Endodermal cell (in vitro differentiated cells): ENCODE results near the gene GLRA3. TPM values are rescaled to one million over a fixed set of nuclear protein-coding genes. Genes with fewer than 3 reads are reported as not detected.

Experiments
- DNase-seq: peaks from one replicate; pipeline ENCODE4 v3.0.0-alpha.2; 2017
- H3K27ac ChIP-seq: 2 replicates; pipeline ENCODE4 v1.5.1; 2013; ENCODE audit warnings: mild to moderate bottlenecking, low read depth, low read length, moderate library complexity
- H3K27me3 ChIP-seq: 2 replicates; pipeline ENCODE4 v1.6.1; 2013; ENCODE audit warnings: mild to moderate bottlenecking, low read length, moderate library complexity; ENCODE audit not compliant: insufficient read depth, control insufficient read depth, poor library complexity, severe bottlenecking
- H3K36me3 ChIP-seq: 2 replicates; pipeline ENCODE4 v1.7.0; 2013; ENCODE audit warnings: mild to moderate bottlenecking, low read length, moderate library complexity; ENCODE audit not compliant: control insufficient read depth, insufficient read depth
- H3K4me1 ChIP-seq: one replicate; pipeline ENCODE4 v1.7.0; 2013; ENCODE audit warnings: low read length; ENCODE audit not compliant: control insufficient read depth, insufficient read depth
- H3K4me3 ChIP-seq: 2 replicates; pipeline ENCODE4 v1.5.1; 2013; ENCODE audit warnings: mild to moderate bottlenecking, low read length, moderate library complexity
- H3K9ac ChIP-seq: 2 replicates; pipeline ENCODE4 v1.6.1; 2013; ENCODE audit warnings: mild to moderate bottlenecking, low read length, moderate library complexity; ENCODE audit not compliant: poor library complexity, severe bottlenecking; ENCODE audit errors: extremely low read depth
- H3K9me3 ChIP-seq: 2 replicates; pipeline ENCODE4 v1.6.1; 2013; ENCODE audit warnings: mild to moderate bottlenecking, low read length, moderate library complexity; ENCODE audit not compliant: control insufficient read depth
- H3K27ac Mint-ChIP-seq: 2 replicates; pipeline ENCODE4 v1.8.0; 2020; ENCODE audit warnings: mixed read lengths
- H3K27me3 Mint-ChIP-seq: 2 replicates; pipeline ENCODE4 v1.8.0; 2021; ENCODE audit warnings: mild to moderate bottlenecking, mixed read lengths; ENCODE audit not compliant: insufficient read depth
- H3K36me3 Mint-ChIP-seq: 2 replicates; pipeline ENCODE4 v1.8.0; 2020; ENCODE audit warnings: low read depth, mixed read lengths
- H3K4me1 Mint-ChIP-seq: 2 replicates; pipeline ENCODE4 v1.8.0; 2020; ENCODE audit warnings: mixed read lengths
- H3K4me3 Mint-ChIP-seq: 2 replicates; pipeline ENCODE4 v1.8.0; 2020; ENCODE audit warnings: mild to moderate bottlenecking, moderate library complexity, mixed read lengths
- H3K9me3 Mint-ChIP-seq: 2 replicates; pipeline ENCODE4 v1.8.0; 2020; ENCODE audit warnings: mild to moderate bottlenecking, mixed read lengths
- WGBS, 2 experiments: methylation state at CpG; one replicate each; pipeline versions ENCODE4 v1.1.5 to v1.1.7; 2013; ENCODE audit warnings: missing lambda C conversion rate in 2 of 2, mixed read lengths in 1 of 2; ENCODE audit not compliant: insufficient coverage in 1 of 2, insufficient read length in 1 of 2; 5-methylcytosine and 5-hydroxymethylcytosine counted together
- total RNA-seq, 2 donors: library from RNA; stranded (reverse); fragmentation: NEBNext Ultra II Directional in 1 of 2; extraction: Animal tissue kit (Norgen Biotek cat#: 25700) in 1 of 2; gene quantifications; 2 replicates in 1 of 2; 3 replicates in 1 of 2; pipeline ENCODE4 v1.2.1, GENCODE V29; 2021
- TF ChIP-seq, protein P1 (sequence below): fragments of 200-600 bp; sonication (generic); conservative IDR thresholded peaks from 2 replicates; pipeline ENCODE4 v1.5.0; 2021; ENCODE audit warnings: antibody characterized with exemption, mild to moderate bottlenecking

The GLRA3 gene
- total RNA-seq, 2 donors from 2014 or later: 0.11 TPM; not detected in 1

- TF ChIP-seq, protein P1, sequence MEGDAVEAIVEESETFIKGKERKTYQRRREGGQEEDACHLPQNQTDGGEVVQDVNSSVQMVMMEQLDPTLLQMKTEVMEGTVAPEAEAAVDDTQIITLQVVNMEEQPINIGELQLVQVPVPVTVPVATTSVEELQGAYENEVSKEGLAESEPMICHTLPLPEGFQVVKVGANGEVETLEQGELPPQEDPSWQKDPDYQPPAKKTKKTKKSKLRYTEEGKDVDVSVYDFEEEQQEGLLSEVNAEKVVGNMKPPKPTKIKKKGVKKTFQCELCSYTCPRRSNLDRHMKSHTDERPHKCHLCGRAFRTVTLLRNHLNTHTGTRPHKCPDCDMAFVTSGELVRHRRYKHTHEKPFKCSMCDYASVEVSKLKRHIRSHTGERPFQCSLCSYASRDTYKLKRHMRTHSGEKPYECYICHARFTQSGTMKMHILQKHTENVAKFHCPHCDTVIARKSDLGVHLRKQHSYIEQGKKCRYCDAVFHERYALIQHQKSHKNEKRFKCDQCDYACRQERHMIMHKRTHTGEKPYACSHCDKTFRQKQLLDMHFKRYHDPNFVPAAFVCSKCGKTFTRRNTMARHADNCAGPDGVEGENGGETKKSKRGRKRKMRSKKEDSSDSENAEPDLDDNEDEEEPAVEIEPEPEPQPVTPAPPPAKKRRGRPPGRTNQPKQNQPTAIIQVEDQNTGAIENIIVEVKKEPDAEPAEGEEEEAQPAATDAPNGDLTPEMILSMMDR: no peak
- Mint-ChIP-seq H3K27ac (no peak overlapping the region), H3K4me3 (no peak overlapping the region), H3K36me3 (no peaks in the 10 kb centered on the region), H3K27me3 (no peaks in the 10 kb centered on the region), H3K4me1 (peaks cover 3% of the 10 kb centered on the region), H3K9me3 (peaks cover 14% of the 10 kb centered on the region)
- Histone ChIP-seq H3K27ac (no peak overlapping the region), H3K9ac (no peak overlapping the region), H3K27me3 (no peaks in the 10 kb centered on the region), H3K4me1 (no peaks in the 10 kb centered on the region), H3K4me3 (no peak overlapping the region), H3K36me3 (no peaks in the 10 kb centered on the region), H3K9me3 (peaks cover 14% of the 10 kb centered on the region)
- no peak for DNase-seq
- 92% methylated on average over 1 of the region's 1 CpG; no CpG with 5 or more reads in 1 of the 2 experiments for WGBS, 2 experiments
These were observed 31.5 kb upstream of the GLRA3 start for GRCh38 chr4:174860588-174860987.

DNA sequence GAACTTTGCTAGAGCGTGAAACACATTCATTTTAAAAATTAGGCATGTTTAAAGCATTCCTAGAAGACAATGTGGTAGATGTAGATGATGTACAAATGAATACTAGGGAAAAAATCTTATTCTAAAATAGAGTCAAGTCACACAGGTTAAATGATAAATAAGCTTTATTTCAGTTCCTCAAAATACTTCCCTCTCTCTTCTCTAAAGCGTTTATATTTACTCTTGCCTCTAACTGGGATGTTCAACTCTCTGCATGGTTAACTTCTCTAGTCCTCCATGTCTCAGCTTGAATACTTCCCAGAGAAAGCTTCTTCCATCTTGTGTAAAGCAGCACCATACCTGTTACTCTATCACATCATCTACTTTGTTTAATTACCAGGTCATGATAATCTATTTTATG lies 30.9 kb upstream of the GLRA3 start:
- H3K9ac ChIP-seq: no peak overlapping the region
- H3K27ac ChIP-seq: no peak overlapping the region
- H3K4me1 Mint-ChIP-seq: peaks cover 9% of the 10 kb centered on the region
- H3K9me3 ChIP-seq: peaks cover 14% of the 10 kb centered on the region
- 95 to 100% methylated on average over 2 of the region's 2 CpGs for WGBS, 2 experiments
- H3K27me3 Mint-ChIP-seq: no peaks in the 10 kb centered on the region
- H3K9me3 Mint-ChIP-seq: peaks cover 14% of the 10 kb centered on the region
- DNase-seq: no peak
- H3K27ac Mint-ChIP-seq: no peak overlapping the region
- no peaks in the 10 kb centered on the region for H3K4me1 ChIP-seq
- no peak overlapping the region for H3K4me3 ChIP-seq
- no peak overlapping the region for H3K4me3 Mint-ChIP-seq
- no peaks in the 10 kb centered on the region for H3K36me3 Mint-ChIP-seq
- no peaks in the 10 kb centered on the region for H3K36me3 ChIP-seq
- TF ChIP-seq, protein P1: no peak
- H3K27me3 ChIP-seq: no peaks in the 10 kb centered on the region

DNA sequence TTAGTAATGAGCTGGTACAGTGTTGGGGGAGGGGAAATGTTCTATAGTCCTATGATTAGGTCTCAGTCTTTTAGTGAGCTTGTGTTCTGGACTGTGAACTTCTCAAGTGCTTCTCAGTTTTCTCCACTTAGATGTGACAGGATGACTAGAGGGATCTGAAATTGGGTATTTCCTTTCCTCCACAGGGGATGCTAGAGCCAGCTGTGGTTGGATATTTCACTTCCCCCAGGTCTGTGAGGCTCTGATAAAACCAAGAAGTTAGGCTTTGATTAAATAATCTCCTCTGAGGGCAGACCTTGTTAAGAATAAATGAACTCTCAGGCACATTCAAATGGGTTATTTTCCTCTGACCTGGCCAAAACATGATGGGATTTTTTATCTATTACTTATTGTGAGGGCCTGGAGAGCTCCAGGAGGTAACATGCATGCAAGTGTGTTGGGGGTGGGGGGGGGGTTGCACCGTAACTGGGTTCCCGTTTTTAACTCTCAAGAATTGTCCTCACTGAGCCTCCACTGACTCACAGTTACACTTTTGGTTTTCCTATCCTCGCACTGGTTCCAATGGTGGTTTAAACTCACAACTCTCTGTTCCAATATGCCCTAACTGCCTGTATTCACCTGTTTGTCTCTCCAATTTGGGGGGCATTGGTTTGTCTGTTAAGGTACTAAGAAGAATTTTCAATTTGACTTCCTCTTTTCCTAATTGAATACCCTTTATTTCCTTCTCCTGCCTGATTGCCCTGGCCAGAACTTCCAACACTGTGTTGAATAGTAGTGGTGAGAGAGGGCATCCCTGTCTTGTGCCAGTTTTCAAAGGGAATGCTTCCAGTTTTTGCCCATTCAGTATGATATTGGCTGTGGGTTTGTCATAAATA lies 28.1 kb upstream of the GLRA3 start:
- Histone ChIP-seq H3K4me1 (no peaks in the 10 kb centered on the region), H3K27ac (no peak overlapping the region), H3K9ac (no peak overlapping the region), H3K9me3 (peaks cover 14% of the 10 kb centered on the region), H3K36me3 (no peaks in the 10 kb centered on the region), H3K4me3 (no peak overlapping the region), H3K27me3 (no peaks in the 10 kb centered on the region)
- TF ChIP-seq, protein P1: no peak
- H3K9me3 Mint-ChIP-seq: peaks cover 14% of the 10 kb centered on the region
- no peak overlapping the region for H3K4me3 Mint-ChIP-seq
- H3K27ac Mint-ChIP-seq: no peak overlapping the region
- H3K27me3 Mint-ChIP-seq: no peaks in the 10 kb centered on the region
- no peaks in the 10 kb centered on the region for H3K36me3 Mint-ChIP-seq
- 95% methylated on average over 3 of the region's 3 CpGs; no CpG with 5 or more reads in 1 of the 2 experiments for WGBS, 2 experiments
- DNase-seq: no peak
- H3K4me1 Mint-ChIP-seq: peaks cover 9% of the 10 kb centered on the region
